PFSK-1 (cell line): ENCODE measurements around the gene NDRG3.

Source experiments
- POLR2AphosphoS5 ChIP-seq: IDR thresholded peaks from 2 replicates; pipeline ENCODE4 v1.6.1; 2012; ENCODE audit warnings: low read depth, mild to moderate bottlenecking, control low read depth, low read length, moderate library complexity
- REST ChIP-seq, 2 experiments: IDR thresholded peaks; 2 replicates each; pipeline versions ENCODE4 v1.6.1 to v1.8.0; 2011 to 2012; ENCODE audit warnings: low read depth in 2 of 2, low read length in 2 of 2, control low read depth in 1 of 2, inconsistent platforms in 1 of 2, mild to moderate bottlenecking in 1 of 2, moderate library complexity in 1 of 2; ENCODE audit not compliant: insufficient read depth in 1 of 2
- TAF1 ChIP-seq: IDR thresholded peaks from 2 replicates; pipeline ENCODE4 v1.6.1; 2012; ENCODE audit warnings: low read length, control low read depth, borderline replicate concordance; ENCODE audit not compliant: insufficient read depth

GRCh38 chr20:36770680-36771079 is 24.8 kb upstream of the NDRG3 start:
- no peak for TF ChIP-seq POLR2AphosphoS5
- TF ChIP-seq REST (IDR thresholded peaks at IDR 0.05; ENCODE audit: insufficient read depth in 1 of 2, low read depth in 2 of 2, low read length in 2 of 2) = no peak
- no peak for TF ChIP-seq TAF1
